T-cell (primary cell): Measurements from ENCODE around the gene GTF2A1. TPM values are rescaled to one million over a fixed set of nuclear protein-coding genes. Genes with fewer than 3 reads are reported as not detected.

ENCODE experiments used
- ATAC-seq, 4 experiments: fragments of 200-7000 bp in 3 of 4; fragments of 150-1000 bp in 1 of 4; cut with Tn5 transposase; replicated peaks in 1 of 4; 1 replicate in 3 of 4; 2 replicates in 1 of 4; pipeline ENCODE4 v1.10.0; 2021; ENCODE audit warnings: moderate library complexity in 3 of 4, mild to moderate bottlenecking in 2 of 4, moderate number of reproducible peaks in 1 of 4
- CTCF ChIA-PET, 2 donors: fragments of 300-600 bp; sonication (Branson Sonifier 250); formaldehyde crosslinking; loops; one replicate each; lab custom pipeline; 2022; ENCODE audit warnings: antibody characterized with exemption in 2 of 2; lab: Charles Lee
- POLR2A ChIA-PET, 2 donors: fragments of 300-600 bp; sonication (Branson Sonifier 250); formaldehyde crosslinking; loops; one replicate each; lab custom pipeline; 2022; ENCODE audit warnings: antibody characterized with exemption in 2 of 2; lab: Charles Lee
- DNase-seq, 35 experiments: peaks; one replicate each; pipeline versions ENCODE4 v3.0.0 to v3.0.0-alpha.2; 2013 to 2023
- H3K27ac ChIP-seq: one replicate; pipeline ENCODE4 v1.5.1; 2013; ENCODE audit warnings: low read length
- H3K27me3 ChIP-seq, 2 experiments: replicated peaks in 1 of 2; 1 replicate in 1 of 2; 2 replicates in 1 of 2; pipeline versions ENCODE4 v1.6.1 to v1.7.0; 2013; ENCODE audit warnings: low read length in 1 of 2, mixed read lengths in 1 of 2; ENCODE audit not compliant: control insufficient read depth in 2 of 2, insufficient read depth in 2 of 2; ENCODE audit errors: extremely low read depth in 1 of 2
- H3K36me3 ChIP-seq, 2 donors: 1 replicate in 1 of 2; 2 replicates in 1 of 2; pipeline versions ENCODE4 v1.6.1 to v1.7.0; 2013; ENCODE audit warnings: low read length in 1 of 2; ENCODE audit not compliant: control insufficient read depth in 2 of 2, insufficient read depth in 1 of 2; ENCODE audit errors: extremely low read depth in 1 of 2
- H3K4me1 ChIP-seq, 2 experiments: 1 replicate in 1 of 2; 2 replicates in 1 of 2; pipeline versions ENCODE4 v1.6.1 to v1.7.0; 2013; ENCODE audit warnings: low read length in 2 of 2, mixed read lengths in 1 of 2; ENCODE audit not compliant: insufficient read depth in 2 of 2, control insufficient read depth in 1 of 2; ENCODE audit errors: extremely low read depth in 1 of 2
- H3K4me3 ChIP-seq, 2 donors: 1 replicate in 1 of 2; 2 replicates in 1 of 2; pipeline versions ENCODE4 v1.5.1 to v1.7.0; 2013; ENCODE audit warnings: mild to moderate bottlenecking in 2 of 2, low read length in 1 of 2, moderate library complexity in 1 of 2; ENCODE audit not compliant: control insufficient read depth in 1 of 2; ENCODE audit errors: extremely low read depth in 1 of 2
- H3K9me3 ChIP-seq: 2 replicates; pipeline ENCODE4 v1.7.0; 2013
- H3K27ac Mint-ChIP-seq, 2 donors: one replicate each; pipeline ENCODE4 v1.8.0; 2020 to 2021; ENCODE audit warnings: mild to moderate bottlenecking in 2 of 2, mixed read lengths in 2 of 2
- H3K27me3 Mint-ChIP-seq, 2 donors: one replicate each; pipeline ENCODE4 v1.8.0; 2021 to 2022; ENCODE audit warnings: mixed read lengths in 2 of 2
- H3K36me3 Mint-ChIP-seq: one replicate; pipeline ENCODE4 v1.8.0; 2021; ENCODE audit warnings: mixed read lengths
- H3K4me1 Mint-ChIP-seq, 3 donors: one replicate each; pipeline ENCODE4 v1.8.0; 2020 to 2022; ENCODE audit warnings: mixed read lengths in 3 of 3, mild to moderate bottlenecking in 1 of 3
- H3K4me3 Mint-ChIP-seq, 3 donors: one replicate each; pipeline ENCODE4 v1.8.0; 2020 to 2022; ENCODE audit warnings: mild to moderate bottlenecking in 3 of 3, mixed read lengths in 3 of 3, moderate library complexity in 3 of 3
- H3K9me3 Mint-ChIP-seq, 3 donors: one replicate each; pipeline ENCODE4 v1.8.0; 2020 to 2022; ENCODE audit warnings: mixed read lengths in 3 of 3
- WGBS: methylation state at CpG from one replicate; pipeline ENCODE4 v1.1.5; 2013; ENCODE audit warnings: missing lambda C conversion rate; ENCODE audit not compliant: insufficient coverage; 5-methylcytosine and 5-hydroxymethylcytosine counted together
- total RNA-seq, 35 experiments: library from RNA in 6 of 35; stranded (reverse) in 6 of 35; fragments of 120-200 nt in 1 of 35; gene quantifications; one replicate each; pipeline versions ENCODE4 v1.2.1 to v1.2.4 and lab custom pipeline; 2013 to 2026

Gene GTF2A1
- total RNA-seq, 5 donors from 2014 or later (not counting 1 experiment from before 2014, with no cell fraction given): 21.2 to 34.1 (median 29.3) TPM

GRCh38 chr14:81236138-81236537, 15.4 kb upstream of the GTF2A1 start:
- DNase-seq: no peak
- no peaks in the 10 kb centered on the region for H3K9me3 Mint-ChIP-seq
- no peaks in the 10 kb centered on the region for H3K4me1 ChIP-seq

GRCh38 chr14:81235096-81235495, 14.3 kb upstream of the GTF2A1 start:
- no peaks in the 10 kb centered on the region for H3K27me3 ChIP-seq
- H3K36me3 ChIP-seq: no peaks in the 10 kb centered on the region
- Mint-ChIP-seq H3K4me1 (peaks cover 3 to 6% (median 4%) of the 10 kb centered on the region in 3 donors), H3K27me3 (no peaks in the 10 kb centered on the region), H3K9me3 (no peaks in the 10 kb centered on the region), H3K4me3 (no peak overlapping the region), H3K36me3 (no peaks in the 10 kb centered on the region), H3K27ac (no peak overlapping the region)
- WGBS: no CpG with 5 or more reads among the region's 2 CpGs
- no peak overlapping the region for H3K27ac ChIP-seq
- ChIA-PET POLR2A (no interaction called here), CTCF (interaction anchor here in 1 of 2 donors (0.6 kb wide), 1 partner anchor 33 kb away, joined by 4 read pairs; no protein-coding TSS in a partner anchor)
- no peak for DNase-seq
- no peaks in the 10 kb centered on the region for H3K4me1 ChIP-seq
- H3K9me3 ChIP-seq: no peaks in the 10 kb centered on the region
- no peak overlapping the region for H3K4me3 ChIP-seq
- ATAC-seq: no peak

More at GRCh38 chr14:81236138-81236537, 15.4 kb upstream of the GTF2A1 start:
- H3K4me1 Mint-ChIP-seq: peaks cover 3 to 6% (median 4%) of the 10 kb centered on the region in 3 donors
- no peak overlapping the region for H3K4me3 ChIP-seq
- no peaks in the 10 kb centered on the region for H3K27me3 ChIP-seq
- H3K27ac ChIP-seq: no peak overlapping the region
- ATAC-seq: no peak
- CTCF ChIA-PET: interaction anchor here in 1 of 2 donors (0.8 kb wide), 1 partner anchor 12 kb away, joined by 3 read pairs; no protein-coding TSS in a partner anchor
- no peak overlapping the region for H3K4me3 Mint-ChIP-seq
- no peak overlapping the region for H3K27ac Mint-ChIP-seq
- H3K9me3 ChIP-seq: no peaks in the 10 kb centered on the region
- H3K27me3 Mint-ChIP-seq: no peaks in the 10 kb centered on the region
- POLR2A ChIA-PET: no interaction called here
- no peaks in the 10 kb centered on the region for H3K36me3 ChIP-seq
- WGBS: 95% methylated on average over 17 of the region's 20 CpGs
- H3K36me3 Mint-ChIP-seq: no peaks in the 10 kb centered on the region

GRCh38 chr14:81234278-81234677, 13.5 kb upstream of the GTF2A1 start:
- Mint-ChIP-seq H3K27ac (no peak overlapping the region), H3K9me3 (no peaks in the 10 kb centered on the region), H3K4me1 (peaks cover 3 to 6% (median 4%) of the 10 kb centered on the region in 3 donors), H3K4me3 (no peak overlapping the region), H3K36me3 (no peaks in the 10 kb centered on the region), H3K27me3 (no peaks in the 10 kb centered on the region)
- ATAC-seq (no peak), DNase-seq (no peak)
- Histone ChIP-seq H3K4me1 (no peaks in the 10 kb centered on the region), H3K9me3 (no peaks in the 10 kb centered on the region), H3K27ac (no peak overlapping the region), H3K27me3 (no peaks in the 10 kb centered on the region), H3K4me3 (no peak overlapping the region), H3K36me3 (no peaks in the 10 kb centered on the region)
- ChIA-PET POLR2A (no interaction called here), CTCF (no interaction called here)

- Mint-ChIP-seq H3K27me3 (no peaks in the 10 kb centered on the region), H3K27ac (no peak overlapping the region), H3K36me3 (no peaks in the 10 kb centered on the region), H3K4me3 (no peak overlapping the region), H3K9me3 (no peaks in the 10 kb centered on the region), H3K4me1 (peaks cover 3 to 6% (median 4%) of the 10 kb centered on the region in 3 donors)
- no peaks in the 10 kb centered on the region for H3K4me1 ChIP-seq
- no peaks in the 10 kb centered on the region for H3K27me3 ChIP-seq
- DNase-seq (no peak), ATAC-seq (no peak)
- H3K27ac ChIP-seq: no peak overlapping the region
- 92% methylated on average over 1 of the region's 1 CpG for WGBS
- no peaks in the 10 kb centered on the region for H3K36me3 ChIP-seq
- POLR2A ChIA-PET: no interaction called here
- H3K4me3 ChIP-seq: no peak overlapping the region
- CTCF ChIA-PET: no interaction called here
- H3K9me3 ChIP-seq: no peaks in the 10 kb centered on the region
These were observed 12.9 kb upstream of the GTF2A1 start for GRCh38 chr14:81233615-81234014.

GRCh38 chr14:81231540-81231939, 10.8 kb upstream of the GTF2A1 start:
- no peaks in the 10 kb centered on the region for H3K9me3 Mint-ChIP-seq
- CTCF ChIA-PET: no interaction called here

GRCh38 chr14:81224222-81224621, 3.5 kb upstream of the GTF2A1 start:
- Histone ChIP-seq H3K4me1 (peaks cover 6 to 8% of the 10 kb centered on the region in 2 experiments), H3K27ac (no peak overlapping the region), H3K36me3 (no peaks in the 10 kb centered on the region), H3K27me3 (no peaks in the 10 kb centered on the region), H3K4me3 (no peak overlapping the region), H3K9me3 (no peaks in the 10 kb centered on the region)
- H3K4me1 Mint-ChIP-seq: peaks cover 8 to 13% (median 8%) of the 10 kb centered on the region in 3 donors
- ATAC-seq (no peak), DNase-seq (no peak)
- H3K27me3 Mint-ChIP-seq: no peaks in the 10 kb centered on the region
- ChIA-PET CTCF (interaction anchor here in 1 of 2 donors (0.8 kb wide), 1 partner anchor 237 kb away, joined by 3 read pairs; no protein-coding TSS in a partner anchor), POLR2A (interaction anchor here in 1 of 2 donors (0.9 kb wide), 1 partner anchor 12 kb away, joined by 3 read pairs; no protein-coding TSS in a partner anchor)
- H3K27ac Mint-ChIP-seq: no peak overlapping the region
- no peaks in the 10 kb centered on the region for H3K9me3 Mint-ChIP-seq
- no CpG with 5 or more reads among the region's 1 CpG for WGBS
- H3K36me3 Mint-ChIP-seq: no peaks in the 10 kb centered on the region
- H3K4me3 Mint-ChIP-seq: no peak overlapping the region

More at GRCh38 chr14:81231540-81231939, 10.8 kb upstream of the GTF2A1 start:
- Mint-ChIP-seq H3K4me1 (peaks cover 3 to 6% (median 4%) of the 10 kb centered on the region in 3 donors), H3K4me3 (no peak overlapping the region), H3K27me3 (no peaks in the 10 kb centered on the region), H3K27ac (no peak overlapping the region), H3K36me3 (no peaks in the 10 kb centered on the region)
- H3K9me3 ChIP-seq: no peaks in the 10 kb centered on the region
- no peak for DNase-seq
- H3K27me3 ChIP-seq: no peaks in the 10 kb centered on the region
- no peaks in the 10 kb centered on the region for H3K4me1 ChIP-seq
- H3K36me3 ChIP-seq: no peaks in the 10 kb centered on the region
- POLR2A ChIA-PET: no interaction called here
- H3K4me3 ChIP-seq: no peak overlapping the region
- no peak overlapping the region for H3K27ac ChIP-seq
- ATAC-seq: no peak
- no CpG with 5 or more reads among the region's 1 CpG for WGBS
